SK-N-MC (cell line): ENCODE measurements around the gene DNPH1.

Source experiments
- EZH2 ChIP-seq: fragments of 200-600 bp; sonication (generic); IDR thresholded peaks from one replicate; pipeline ENCODE4 v1.6.1; 2017; ENCODE audit warnings: antibody characterized with exemption
- POLR2AphosphoS5 ChIP-seq: IDR thresholded peaks from 2 replicates; pipeline ENCODE4 v1.6.1; 2012; ENCODE audit warnings: mild to moderate bottlenecking, low read depth, low read length, borderline replicate concordance

GRCh38 chr6:43274127-43274915, 45.0 kb upstream of the DNPH1 start:
- no peak for TF ChIP-seq POLR2AphosphoS5
- TF ChIP-seq EZH2 = no peak
